NCI-H510A (cell line): Measurements from ENCODE around the gene SH3BP4.

Source experiments
- DNase-seq: peaks from one replicate; lab custom pipeline; 2025; lab: John Stamatoyannopoulos, UW

SH3BP4 gene, protein sequence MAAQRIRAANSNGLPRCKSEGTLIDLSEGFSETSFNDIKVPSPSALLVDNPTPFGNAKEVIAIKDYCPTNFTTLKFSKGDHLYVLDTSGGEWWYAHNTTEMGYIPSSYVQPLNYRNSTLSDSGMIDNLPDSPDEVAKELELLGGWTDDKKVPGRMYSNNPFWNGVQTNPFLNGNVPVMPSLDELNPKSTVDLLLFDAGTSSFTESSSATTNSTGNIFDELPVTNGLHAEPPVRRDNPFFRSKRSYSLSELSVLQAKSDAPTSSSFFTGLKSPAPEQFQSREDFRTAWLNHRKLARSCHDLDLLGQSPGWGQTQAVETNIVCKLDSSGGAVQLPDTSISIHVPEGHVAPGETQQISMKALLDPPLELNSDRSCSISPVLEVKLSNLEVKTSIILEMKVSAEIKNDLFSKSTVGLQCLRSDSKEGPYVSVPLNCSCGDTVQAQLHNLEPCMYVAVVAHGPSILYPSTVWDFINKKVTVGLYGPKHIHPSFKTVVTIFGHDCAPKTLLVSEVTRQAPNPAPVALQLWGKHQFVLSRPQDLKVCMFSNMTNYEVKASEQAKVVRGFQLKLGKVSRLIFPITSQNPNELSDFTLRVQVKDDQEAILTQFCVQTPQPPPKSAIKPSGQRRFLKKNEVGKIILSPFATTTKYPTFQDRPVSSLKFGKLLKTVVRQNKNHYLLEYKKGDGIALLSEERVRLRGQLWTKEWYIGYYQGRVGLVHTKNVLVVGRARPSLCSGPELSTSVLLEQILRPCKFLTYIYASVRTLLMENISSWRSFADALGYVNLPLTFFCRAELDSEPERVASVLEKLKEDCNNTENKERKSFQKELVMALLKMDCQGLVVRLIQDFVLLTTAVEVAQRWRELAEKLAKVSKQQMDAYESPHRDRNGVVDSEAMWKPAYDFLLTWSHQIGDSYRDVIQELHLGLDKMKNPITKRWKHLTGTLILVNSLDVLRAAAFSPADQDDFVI

DNA sequence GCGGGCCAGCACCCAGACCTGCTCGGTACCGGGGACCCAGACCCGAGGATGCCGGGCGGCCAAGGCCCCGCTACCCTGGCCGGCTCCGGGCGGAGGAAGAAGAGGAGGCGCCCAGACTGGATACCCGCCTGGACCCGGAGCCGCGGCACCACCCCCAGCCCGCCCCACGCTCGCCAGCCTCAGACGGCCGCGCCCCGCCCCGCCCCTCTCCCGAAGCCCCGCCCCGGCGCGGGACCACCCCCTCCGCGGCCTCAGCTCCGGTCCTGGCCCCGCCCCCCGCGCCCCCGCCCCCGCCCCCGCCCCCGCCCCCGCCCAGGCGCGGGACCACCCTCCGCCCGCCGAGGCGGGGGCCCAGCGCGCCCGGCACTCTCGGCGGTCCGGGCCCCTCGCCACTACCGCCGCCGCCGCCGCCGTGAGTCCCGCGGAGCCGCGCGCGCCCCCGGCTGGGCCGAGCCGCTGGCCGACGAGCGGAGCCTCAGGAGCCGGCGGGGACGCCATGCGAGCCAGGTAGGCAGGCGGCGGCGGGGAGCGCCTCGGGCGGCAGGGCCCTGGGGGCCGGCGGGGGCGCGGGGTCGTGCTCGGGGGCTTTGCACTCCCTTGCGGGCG is at the start of gene SH3BP4:
Gene SH3BP4, plus strand, starts transcription at position 354 of the 606 bp plus-strand sequence. CDS start 82,986 bp downstream, outside the sequence.
- DNase-seq, result peak; percentile 48

DNA sequence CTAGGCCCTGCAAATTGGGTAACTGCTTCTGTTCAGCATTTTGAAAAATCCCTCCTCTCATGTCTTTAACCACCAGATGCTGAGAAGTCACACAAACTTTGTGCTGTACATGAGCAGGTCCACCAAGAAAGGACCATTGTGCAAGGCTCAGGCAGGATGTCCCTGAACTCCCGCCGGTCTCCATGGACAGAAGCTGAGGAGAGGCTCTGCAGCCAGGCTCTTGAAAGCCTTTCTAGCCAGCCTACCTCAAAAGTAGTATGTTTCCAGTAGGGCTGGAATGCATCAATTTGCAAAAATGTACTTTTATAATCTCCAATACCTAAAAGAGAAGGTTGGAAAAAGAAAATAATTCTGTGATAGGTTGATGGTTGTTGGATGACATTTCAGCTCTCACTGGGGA is 47.0 kb upstream of the SH3BP4 start:
- no peak for DNase-seq

DNA sequence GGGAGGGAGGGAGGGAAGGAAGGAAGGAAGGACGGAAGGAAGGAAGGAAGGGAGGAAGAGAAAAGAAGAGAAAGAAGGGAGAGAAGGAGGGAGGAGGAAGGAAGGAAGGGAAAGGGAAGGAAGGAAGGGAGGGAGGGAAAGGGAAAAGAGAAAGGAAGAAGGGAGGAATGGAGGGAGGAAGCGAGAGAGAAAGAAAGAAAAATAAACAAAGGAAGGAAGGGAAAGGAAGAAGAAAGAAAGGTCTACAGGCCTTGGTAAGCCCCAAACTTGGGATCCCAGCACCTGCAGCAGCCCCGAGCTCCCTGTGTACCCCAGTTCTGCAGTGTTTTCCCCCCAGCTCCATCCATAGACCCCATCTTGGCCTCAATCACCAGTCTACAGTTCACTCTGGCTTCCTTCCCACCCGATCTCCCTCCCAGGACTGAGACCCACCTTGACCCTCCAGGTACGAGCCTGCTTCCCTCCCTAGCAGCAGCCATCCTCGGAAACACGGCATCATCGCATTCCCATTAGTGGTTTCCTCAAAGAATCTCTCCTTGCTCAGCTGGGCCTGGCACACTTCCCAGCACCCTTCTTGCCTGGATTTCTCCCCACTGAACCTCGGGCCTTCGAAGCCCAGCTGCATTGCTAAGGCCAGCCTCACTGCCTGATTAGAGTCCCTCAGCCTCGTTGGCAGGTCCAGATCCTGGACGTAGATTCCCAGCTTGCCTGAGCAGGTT is 46.1 kb upstream of the SH3BP4 start:
- DNase-seq, result no peak

DNA sequence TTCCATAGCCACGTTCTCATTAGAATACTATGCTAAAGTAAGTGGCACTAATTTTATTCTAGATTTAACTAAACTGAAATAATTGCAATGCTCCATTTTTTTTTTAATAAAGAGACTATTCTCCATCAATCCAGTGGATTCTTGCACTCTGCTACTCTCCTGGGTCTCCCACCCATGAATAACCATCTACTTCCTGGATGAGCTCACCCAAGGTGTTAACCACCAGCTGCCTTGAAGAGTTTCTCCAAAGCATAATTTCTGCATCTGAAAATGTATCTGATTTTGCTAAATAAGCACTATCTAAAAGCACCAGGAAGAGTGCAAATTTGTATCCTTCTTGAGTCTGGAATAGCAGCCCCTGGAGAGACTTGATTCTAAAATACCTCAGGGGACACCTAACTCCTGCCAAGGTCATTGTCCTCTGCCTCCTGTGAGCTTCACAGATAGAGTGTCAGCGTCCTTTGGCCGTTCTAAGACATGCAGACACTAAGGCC is 41.6 kb upstream of the SH3BP4 start:
- DNase-seq, result no peak

DNA sequence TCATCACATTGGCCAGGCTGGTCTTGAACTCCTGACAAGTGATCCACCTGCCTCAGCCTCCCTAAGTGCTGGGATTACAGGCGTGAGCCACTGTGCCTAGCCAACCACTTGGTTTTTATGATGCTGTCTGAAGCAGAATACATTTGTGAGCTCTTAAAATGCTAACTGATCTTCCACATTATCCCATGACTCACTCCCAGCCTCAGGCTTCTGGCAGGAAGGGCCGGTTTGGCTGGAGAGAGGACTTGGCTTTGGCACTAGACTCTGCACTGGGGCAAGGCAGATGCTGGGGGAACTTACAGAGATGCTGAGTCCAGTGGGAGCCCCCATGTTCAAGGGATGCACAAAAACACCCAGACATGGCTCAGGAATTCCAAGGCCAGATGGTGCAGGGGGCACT is 40.5 kb upstream of the SH3BP4 start:
- DNase-seq, result no peak

DNA sequence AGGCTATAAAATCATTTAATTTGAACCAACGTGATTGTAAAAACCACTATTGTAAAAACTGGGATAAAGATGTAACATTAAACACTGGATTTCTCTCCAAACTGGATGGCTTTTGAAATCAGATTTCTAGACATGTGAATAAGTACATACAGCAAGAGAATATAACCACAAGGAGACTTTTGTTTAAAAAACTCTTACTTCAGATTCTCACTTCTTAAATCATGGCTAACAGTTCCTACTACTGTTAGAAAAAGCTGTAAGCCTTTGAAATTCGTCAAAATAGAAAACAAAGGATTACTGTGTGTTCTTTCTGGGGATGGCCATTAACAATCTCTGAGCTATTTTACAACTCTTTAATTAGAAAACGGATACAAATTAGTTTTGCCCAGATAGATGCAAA is 39.4 kb upstream of the SH3BP4 start:
- no peak for DNase-seq

DNA sequence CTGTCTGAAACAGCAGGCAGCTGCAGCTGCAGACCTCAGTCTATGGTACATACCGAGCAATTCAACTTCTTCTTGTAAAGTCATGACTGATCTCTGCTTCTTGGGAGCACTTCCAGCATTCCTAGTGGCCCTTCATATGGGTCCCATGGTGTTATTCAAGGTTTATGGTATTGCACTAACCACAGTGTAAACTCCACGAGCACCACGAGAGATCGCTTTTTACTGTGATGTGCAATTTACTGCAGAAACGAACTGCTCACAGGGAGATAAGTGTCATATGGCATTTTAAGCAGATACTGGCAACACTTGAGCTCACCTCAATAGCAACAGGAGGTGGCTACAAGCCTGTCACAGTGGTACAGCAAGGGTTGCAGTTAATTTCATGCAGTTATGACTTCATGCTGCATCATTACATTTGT is 38.6 kb upstream of the SH3BP4 start:
- DNase-seq, result no peak

DNA sequence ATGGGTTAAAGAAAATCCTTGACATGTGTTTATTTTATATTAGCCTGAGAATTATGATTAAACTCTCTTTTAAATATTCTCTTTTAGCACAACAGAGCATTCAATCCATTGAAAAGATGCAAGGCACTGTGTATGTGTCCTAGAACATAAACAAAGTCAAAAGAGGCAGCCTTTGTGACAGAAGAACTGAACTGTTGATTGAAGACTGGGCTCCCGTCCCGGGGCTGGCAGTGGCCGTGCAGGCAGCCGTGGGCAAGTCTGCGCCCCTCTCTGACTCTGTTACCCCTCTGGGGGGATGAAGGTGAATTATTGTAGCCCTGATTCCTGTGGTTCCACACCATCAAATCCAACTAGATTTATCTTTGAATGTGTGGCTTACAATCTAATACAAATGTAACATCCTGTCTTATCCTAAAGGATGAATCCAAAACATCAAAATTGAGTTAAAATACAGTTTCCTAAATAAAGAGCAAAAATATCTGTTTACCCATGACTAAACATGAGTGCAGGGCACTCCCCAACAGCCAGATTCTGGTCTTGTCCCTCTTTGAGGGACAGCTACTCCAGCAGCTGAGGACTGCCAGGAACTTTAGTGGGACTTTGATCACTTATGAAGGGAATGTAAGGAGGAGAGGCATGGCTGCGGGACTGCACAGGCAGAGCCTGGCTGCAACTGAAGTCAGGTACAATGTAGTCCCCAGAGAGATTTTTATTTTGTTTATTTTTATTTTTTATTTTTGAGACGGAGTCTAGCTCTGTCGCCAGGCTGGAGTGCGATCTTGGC is 37.3 kb upstream of the SH3BP4 start:
- DNase-seq, result no peak

DNA sequence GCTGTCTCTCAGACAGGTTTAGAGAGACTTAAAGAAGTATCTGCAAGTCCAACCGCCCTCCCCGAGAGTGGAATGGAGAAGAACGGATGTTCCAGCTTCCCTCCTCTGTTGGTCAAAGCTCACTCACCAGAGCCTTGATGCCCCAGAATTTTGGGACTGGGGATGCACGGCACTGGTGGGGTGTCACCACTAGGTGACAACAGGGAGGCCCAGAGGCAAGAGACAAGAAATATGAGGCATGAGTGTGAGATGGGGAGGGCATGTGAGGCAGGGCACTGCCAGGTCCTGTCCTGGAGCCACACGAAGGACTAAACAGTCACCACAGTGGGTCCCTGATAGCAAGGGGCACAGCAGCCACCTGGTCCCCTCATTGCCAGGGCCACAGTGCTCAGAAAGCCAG is 35.1 kb upstream of the SH3BP4 start:
- DNase-seq, result no peak

DNA sequence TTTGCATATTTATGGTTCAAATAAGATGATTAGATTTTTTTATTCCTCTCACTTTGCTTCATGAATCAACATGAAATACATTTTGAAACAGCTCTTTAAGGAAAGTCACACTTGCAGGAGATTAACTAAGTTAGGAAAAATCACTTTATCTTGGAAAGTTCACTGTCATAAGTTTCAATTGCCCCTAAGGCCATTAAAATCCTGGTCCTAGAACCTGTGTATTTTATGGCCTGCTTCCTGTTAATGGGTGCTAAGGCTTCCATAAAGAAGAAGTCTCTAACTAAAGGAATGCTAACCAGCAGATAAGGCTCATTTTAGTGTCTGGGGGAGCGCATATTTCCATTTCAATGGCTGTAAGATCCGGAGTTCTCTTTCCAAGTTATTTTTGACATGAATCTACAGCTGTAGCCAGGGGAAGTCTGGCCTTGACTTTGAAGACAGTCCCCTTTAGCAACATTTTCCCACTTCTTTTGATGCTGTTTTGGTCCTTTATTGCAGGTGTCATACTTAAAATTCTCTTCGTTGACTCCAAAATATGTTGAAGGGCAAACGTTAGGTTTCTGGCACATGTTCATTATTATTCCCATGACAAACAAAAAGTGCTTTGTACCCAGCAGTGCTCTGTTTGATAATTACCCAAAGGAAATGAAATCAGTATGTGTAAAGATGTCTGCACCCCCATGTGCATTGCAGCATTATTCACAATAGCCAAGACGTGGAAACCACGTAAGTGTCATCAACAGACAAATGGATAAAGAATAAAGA is 34.4 kb upstream of the SH3BP4 start:
- no peak for DNase-seq

DNA sequence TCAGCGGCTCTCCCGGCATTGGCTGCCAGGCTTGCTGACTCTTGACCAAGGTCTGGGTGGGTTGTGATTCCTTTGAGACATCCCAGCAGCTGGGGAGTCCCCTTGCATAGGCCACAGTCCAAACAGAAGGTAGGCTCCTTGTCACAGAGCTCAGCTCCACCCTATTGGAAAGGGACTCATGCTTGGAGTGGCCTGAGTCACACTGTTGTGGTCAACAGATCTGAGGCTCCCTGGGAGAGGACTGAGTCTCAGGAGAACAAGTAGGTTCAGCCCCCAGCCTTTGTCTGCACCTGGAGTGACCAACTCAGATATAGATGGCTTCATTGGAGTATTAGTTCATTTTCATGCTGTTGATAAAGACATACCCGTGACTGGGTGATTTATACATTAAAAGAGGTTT is 32.1 kb upstream of the SH3BP4 start:
- no peak for DNase-seq

DNA sequence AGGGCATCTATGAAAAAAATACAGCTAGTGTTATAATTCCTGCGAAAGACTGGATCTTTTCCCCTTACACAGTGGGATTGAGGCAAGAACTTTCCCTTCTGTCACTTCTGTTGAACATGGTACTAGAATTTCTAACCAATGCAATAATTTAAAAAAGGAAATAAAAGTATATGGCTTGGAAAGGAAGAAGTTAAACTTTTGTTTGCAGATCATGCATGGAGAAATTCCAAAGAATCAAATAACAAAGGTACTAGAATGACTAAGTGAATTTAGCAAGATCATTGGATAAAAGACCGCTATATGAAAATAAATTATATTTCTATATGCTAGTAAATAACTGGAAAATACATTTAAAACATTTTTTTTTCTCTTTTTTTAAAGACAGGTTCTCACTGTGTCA is 31.0 kb upstream of the SH3BP4 start:
- no peak for DNase-seq

DNA sequence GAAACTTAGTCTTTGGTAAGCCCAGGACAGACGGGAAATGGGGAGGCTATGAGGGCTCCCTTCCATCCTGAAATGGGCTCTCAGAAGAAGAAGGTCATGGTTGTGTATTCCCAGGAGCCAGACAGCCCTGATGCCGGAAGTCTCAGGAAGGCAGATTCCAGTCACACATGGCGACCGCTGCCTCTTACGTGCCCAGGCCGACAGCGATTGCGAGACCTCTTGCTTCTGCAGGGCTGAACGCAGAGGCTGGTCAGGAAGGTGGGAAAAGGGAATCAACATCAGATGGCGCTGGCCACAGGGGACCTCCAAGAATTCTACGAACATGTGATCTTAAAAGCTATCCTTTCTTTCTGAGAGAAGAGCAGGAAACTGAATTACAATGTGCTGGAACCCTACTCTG is 22.8 kb upstream of the SH3BP4 start:
- DNase-seq, result no peak

DNA sequence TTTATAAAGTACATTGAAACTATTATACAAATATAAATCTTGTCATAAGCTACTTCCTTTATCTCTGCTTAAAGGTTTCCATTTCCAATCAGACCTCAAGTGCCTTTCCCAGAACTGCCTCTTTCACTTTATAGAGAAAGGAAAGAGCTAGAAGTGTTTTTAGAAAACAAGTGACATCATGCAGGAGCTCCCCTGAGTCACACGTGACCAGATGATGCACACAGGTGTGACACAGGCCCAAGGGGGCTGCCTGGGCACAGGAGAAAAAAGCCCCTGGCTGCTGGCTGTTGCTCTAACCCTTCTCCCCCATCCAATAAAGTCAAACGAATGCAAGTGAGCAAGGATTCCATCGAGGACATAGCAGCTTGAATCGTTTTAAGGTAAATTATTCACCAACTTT is 21.4 kb upstream of the SH3BP4 start:
- no peak for DNase-seq

DNA sequence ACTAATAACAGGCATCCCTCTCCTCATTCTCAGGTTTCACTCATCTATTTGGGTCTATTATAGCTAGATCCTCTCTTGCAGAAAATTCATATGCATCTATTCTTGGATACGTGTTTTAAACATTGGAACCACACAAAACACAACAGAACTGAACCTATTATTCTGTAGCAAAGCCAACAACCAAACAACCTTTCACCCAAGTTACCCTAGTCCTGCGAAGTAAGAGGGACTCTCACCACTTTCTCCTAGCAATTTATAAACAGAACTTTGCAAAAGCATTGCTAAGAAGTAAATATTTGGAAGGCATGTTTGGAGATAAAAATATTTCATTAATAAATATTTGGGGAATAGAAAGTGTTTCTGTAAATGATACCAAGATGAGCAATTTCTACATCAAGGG is 20.4 kb upstream of the SH3BP4 start:
- DNase-seq, result no peak

DNA sequence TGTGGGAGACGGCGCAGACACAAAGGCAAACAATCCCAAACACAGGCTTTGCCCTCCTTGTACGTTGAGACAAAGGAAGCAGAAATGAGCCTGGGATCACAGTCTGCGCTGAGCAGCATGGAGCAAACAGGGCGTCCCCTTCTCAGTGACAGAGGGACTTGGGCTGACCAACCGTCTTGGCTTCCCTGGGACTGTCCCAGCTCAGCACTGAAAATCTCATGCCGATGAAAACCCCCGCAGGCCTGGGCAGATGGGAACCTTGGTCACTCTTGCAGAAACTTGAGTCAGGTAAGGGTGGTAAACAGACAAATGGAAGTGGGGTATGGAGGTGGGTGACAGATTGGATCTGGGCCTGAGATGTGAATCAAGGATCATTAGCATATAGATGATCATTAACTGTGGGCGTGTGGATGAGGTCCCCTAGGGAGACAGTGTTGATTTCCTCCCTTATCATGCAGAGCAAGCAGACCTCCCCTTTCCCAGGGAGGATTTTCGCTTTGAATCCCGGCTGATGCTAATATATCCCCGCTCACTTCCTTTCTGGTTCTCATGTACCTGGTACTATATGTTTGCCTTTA is 19.1 kb upstream of the SH3BP4 start:
- no peak for DNase-seq

DNA sequence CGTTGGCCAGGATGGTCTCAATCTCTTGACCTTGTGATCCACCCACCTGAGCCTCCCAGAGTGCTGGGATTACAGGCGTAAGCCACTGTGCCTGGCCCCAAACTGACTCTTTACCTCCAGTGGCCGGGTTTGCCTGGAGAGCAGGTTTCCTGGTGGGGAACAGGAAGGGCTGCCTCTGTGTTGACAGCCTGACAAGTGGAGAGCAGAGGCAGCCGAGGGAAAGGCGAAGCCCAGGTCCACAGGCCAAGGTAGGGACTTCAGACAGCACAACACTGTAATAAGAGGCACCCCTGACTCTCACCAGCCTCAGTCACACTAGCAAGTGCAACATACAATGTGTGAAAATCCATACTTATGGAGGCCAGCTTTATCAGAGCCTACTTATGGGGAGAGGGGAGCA is 16.5 kb upstream of the SH3BP4 start:
- DNase-seq, result no peak

DNA sequence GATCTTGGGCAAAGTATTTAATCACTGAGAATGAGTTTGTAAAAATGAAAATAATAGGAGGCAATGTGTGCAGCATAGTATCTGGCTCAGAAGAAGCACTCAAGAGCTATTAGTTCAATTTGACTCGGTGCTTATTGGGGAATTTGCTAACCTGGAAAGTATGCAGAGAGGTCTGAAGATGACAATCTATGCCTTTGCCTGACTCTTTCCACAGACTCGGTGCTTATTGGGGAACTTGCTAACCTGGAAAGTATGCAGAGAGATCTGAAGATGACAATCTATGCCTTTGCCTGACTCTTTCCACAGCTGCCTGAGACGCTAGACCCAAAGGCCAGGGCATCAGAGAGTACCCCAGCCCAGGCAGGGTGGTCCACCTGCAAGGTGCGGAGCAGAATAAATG is 12.2 kb upstream of the SH3BP4 start:
- no peak for DNase-seq

DNA sequence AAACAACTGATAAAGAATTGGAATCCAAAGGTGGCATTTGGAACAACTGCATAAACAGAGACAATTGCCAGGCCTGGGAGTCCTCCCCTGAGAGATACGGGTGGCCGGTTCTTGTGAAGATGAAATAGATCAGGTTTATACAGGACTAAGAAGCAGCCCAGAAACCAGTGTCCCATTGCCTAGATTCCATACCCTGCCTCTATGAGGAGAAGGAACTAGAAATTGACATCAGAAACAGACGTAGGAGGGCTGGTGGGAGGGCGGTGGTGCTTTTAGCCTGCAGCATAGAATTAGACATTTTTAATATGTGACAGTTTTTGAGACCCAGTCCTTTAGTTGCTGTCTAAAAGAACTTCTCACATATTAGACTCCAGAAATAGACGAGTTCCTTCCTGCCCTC is 11.8 kb upstream of the SH3BP4 start:
- DNase-seq, result no peak

DNA sequence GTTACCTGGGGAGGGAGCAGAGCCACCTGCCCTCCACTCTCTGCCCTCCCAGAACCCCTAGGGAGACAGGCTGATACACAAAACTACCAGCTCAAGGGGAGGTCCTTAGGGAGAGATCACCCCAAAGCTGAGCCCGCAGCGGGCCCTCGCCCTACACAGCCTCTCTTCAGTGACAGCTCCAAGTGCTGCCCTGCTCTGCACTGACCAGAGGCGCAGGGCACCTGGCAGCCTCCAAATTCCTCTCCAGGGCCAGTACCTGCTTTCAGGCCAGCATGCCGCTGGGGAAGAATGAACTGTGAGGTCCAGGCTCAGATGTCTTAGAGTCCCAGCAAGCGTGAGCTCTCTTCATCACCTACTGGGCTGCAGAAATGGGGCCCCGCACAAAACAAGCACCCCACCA is 11.3 kb upstream of the SH3BP4 start:
- DNase-seq, result no peak
